M059J (cell line): ENCODE data around the gene BORCS5. TPM values are rescaled to one million over a fixed set of nuclear protein-coding genes. Genes with fewer than 3 reads are reported as not detected.
"Not testable (repeated sequence)": the region's sequence is repeated elsewhere in the genome, so short reads cannot be mapped to it uniquely, and the experiment has no call there.

ENCODE experiments used
- DNase-seq: peaks from one replicate; pipeline ENCODE4 v3.0.0-alpha.2; 2012; ENCODE audit warnings: low read depth
- total RNA-seq: library from RNA; depleted of rRNA; stranded (reverse); fragments of >200 nt; shearing (Covaris generic); gene quantifications from 2 replicates; pipeline ENCODE4 v1.2.3, GENCODE V29; 2014

The BORCS5 gene
- total RNA-seq, 1 experiment from 2014 or later = 5.4 TPM

- DNase-seq = no peak
These were observed 104.4 kb downstream of the BORCS5 start for GRCh38 chr12:12460935-12461922.

- no peak for DNase-seq
These were observed 105.0 kb downstream of the BORCS5 start for GRCh38 chr12:12461923-12462315.

- no peak for DNase-seq
These were observed 108.6 kb downstream of the BORCS5 start for GRCh38 chr12:12465522-12465921.

DNA sequence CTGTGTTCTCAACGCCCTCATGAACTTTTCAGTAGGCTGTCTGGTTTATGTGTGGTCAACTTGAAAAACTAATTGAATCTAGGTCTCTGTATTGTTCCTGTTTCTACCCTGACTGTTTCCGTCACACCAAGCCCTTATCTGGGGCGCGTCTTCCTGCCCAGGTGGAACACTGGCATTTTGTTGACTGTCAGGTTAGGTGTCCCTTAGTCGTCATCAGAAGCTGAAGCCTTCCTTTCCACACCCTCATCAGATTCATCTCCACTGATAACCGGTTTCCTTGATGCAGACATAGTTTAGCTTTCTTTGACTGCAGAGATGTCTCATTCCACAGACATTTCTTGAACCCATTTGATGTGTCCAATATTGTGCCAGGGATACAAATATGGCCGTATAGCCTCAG is 109.3 kb downstream of the BORCS5 start:
- DNase-seq = no peak

- DNase-seq = no peak
These were observed 110.4 kb downstream of the BORCS5 start for GRCh38 chr12:12467264-12467663.

DNA sequence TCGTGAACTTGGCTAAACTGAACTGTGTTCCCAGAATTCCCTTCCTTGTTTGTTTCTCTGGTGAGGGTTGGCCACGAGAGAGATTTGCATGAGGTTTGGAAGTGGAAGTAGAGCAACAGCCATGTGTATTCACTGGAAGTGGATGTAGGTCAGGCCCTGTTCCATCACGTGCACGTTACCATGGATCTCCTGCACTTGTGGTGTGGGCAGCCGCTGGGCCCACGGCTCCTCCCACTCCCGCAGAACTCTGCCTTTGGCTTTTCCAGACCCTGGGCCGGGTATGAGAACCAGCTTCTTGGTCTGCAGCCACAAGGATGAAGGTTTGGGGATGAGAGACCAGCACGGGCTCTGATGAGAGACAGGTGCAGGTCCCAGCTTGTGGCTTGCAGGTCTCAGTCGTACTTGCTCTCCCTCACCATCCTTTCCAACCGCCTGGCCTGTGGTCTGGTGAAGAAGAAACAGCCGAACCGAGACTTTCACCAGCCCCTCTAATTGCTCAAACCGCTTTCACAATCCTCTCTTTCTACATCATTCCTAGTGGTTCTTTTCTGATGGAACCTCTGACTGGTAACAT is 110.9 kb downstream of the BORCS5 start:
- DNase-seq = no peak

DNA sequence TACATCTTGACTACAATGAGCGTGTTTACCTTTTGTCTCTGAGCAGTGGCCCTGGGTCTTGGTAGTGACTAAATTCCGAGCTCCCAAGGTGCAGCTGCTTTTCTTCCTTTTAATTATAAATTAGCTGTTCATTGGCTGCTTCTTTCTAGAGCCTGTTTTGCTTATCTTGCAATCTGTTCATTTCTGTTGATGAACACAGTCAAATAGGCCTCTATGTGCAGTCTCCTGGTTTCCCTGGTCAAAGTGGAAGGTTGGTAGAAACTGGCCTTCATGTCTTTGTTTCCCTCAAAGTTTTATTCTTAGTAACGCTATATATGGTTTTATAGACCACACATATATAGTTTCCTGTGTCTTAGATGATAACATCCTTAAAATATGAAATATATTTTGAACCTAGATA is 111.7 kb downstream of the BORCS5 start:
- no peak for DNase-seq

DNA sequence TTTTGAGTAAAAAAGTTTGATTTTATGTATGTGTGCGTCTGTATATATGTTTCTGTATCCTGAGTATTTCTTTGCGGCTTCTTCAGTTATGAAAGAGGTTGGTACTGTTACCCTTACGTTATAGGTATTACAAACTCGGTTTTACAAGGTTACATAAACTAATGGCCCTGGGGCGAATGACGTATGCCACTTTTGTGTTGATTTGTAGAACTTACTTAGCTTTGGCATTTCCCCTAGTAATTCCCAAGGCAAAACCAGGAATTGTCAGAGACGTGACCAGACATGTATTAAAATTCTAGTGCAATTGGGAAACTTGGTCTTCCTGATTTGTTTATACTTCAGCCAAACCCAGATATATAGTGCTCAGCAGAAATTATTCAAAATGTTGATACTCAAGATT is 112.5 kb downstream of the BORCS5 start:
- no peak for DNase-seq

DNA sequence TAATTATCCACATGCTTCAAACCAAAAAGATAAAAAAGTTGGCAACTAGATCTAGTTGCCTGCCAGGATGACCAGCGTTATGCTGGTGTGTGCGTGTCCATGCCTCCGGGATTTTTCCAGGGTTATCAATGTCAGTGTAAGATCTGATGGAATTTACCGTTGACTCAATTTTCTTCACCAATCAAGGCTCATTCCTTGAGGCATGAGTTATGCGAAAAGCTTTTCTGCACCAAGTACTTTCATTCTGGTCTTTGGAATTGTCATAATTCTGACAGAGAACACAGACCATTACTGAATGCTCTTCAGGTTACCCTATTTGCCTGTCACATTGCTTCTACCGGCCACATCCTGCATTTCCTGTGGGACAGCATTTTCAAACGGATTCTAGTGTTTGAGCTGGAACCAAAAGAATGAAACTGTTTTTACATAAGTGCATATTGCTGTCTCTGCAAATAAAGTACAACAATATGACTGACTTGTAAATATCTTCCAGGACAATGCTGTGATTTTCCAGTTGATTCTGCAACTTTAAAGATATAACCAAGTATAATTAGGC is 114.0 kb downstream of the BORCS5 start:
- DNase-seq = no peak

- not testable (repeated sequence) for DNase-seq
These were observed 115.4 kb downstream of the BORCS5 start for GRCh38 chr12:12471982-12472961.

DNA sequence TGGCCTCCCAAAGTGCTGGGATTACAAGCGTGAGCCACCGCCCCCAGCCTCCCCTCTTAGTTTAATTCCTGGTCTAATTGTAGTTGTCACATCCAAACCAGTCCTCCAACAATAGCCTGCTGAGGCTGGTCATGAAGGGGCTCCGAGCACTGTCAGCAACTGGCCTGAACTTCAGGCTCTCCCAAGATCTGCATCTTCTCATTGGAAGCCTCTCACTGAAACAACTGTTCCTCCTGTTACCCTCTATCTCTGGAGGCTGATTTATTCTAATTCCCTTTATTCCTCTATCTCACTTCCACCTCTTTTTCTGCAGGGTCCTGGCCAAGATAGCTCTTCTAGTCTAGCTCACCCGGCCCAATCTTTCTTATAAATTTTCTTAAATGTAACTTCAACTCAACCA is 116.3 kb downstream of the BORCS5 start:
- DNase-seq = no peak

- DNase-seq = no peak
These were observed 117.6 kb downstream of the BORCS5 start for GRCh38 chr12:12474471-12474928.

DNA sequence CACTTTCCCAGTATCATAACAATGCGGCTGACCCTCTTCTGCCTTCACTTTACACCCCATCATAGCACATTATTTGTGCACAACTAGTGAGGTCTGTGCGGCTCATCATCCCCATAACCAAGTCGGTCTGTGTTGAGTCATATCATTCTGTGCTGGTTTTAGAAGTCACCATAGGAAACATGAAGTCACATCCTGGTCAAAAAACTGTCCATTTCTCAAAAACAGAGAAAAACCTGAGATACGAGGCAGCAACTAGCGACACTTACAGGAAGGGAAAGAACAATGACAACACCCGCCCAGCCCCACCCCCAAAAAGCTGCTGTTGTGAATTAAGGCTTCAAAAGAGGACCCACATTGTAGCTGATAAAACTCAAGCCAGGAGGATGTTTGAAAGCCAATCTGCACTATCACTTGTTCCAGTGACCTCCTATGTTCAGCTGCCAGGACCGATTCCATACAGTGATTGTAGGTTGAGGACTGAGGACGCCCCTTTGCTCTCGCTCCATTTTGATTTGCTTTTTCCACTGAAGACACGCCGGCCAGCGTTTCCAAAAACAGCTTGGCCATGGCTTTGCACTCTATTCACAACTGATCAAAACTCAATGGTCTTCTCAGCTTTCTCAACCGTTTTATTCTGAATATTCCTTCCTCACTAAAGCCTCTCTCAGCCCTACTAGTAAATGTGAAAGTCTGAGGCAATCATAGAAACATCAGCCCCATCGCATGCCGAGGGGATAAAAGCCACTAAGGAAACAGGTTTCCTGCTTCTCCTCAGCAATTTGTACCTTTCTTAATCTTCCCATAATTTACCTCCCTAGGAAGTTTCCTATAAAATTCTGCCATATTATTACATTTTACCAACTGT is 118.3 kb downstream of the BORCS5 start:
- no peak for DNase-seq

DNA sequence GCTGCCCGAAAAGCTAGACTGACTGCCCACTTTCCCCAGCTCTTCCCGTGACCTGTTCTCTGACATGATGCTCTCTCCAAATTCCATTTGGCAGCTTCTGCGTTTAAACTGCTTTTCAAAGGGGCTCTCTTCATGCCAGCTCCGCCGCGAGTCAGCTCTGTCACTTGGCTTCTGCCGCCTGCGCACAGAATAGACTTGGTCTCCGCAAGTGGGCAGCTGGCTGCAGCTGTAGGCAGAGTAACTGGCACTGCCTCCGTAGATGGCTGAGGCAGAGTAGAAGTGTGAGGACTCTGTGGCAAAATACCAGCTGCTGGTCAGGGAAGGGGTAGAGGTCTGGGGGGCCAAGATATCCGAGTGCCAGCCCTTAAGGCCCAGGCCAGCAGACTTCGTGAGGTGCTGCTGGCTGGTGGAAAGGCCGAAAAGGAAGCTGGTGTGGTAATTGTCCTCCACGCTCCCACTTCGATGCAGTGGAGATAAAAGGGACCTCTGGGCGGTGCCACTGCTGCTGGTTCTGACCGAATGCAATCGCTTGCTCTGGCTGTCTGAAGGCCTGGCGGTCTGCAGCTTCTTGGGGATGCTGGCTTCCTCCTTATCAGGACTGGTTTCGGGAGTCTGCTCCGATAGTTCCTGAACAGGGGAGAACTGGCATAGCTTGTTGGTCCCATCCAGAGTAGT is 120.1 kb downstream of the BORCS5 start:
- DNase-seq = no peak

DNA sequence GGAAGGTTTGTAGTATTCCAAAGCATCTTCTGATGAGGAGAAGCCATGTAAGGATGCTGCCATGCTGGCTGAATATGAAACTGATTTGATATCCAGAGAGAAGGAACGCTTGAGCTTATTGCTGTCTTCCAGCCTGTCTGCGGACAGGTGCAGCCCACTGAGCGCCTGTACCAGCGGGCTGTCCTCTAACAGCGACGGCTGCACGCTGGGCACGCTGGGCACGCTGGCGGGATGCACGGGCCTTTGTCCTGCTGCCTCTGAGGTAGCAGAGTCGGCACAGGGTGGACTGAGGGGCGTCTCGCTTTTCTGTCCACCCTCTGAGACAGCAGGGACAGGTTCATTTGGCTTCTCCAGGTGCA is 120.6 kb downstream of the BORCS5 start:
- DNase-seq = no peak

DNA sequence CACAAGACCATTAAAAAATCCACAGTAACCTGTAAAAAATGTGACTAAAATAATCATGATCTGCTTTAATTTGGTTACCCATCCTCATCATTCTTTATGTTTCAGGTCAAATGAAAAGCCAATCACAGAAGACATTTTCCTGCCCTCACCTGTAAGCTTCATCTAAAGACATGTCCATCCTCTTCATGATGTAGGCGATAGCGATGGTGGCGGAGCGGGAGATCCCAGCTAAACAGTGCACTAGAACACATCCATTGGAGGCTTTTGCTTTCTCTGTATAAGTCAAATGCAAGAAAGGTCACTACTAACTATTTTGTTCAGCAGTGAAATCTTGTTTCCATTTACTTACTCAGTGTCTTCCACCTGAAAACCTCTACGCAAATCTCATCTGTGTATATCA is 123.2 kb downstream of the BORCS5 start:
- no peak for DNase-seq

- no peak for DNase-seq
These were observed 124.8 kb downstream of the BORCS5 start for GRCh38 chr12:12481631-12482030.

GRCh38 chr12:12482150-12482761 is 125.4 kb downstream of the BORCS5 start:
- DNase-seq = no peak

GRCh38 chr12:12482959-12483358 is 126.1 kb downstream of the BORCS5 start:
- DNase-seq = no peak

GRCh38 chr12:12483438-12483837 is 126.6 kb downstream of the BORCS5 start:
- no peak for DNase-seq
